HuH-7 (cell line): ENCODE measurements around the gene ASCL2.
"Not testable (repeated sequence)": the region's sequence is repeated elsewhere in the genome, so short reads cannot be mapped to it uniquely, and the experiment has no call there.

Experiments
- DNase-seq: peaks from one replicate; pipeline ENCODE4 v3.0.0; 2011; ENCODE audit warnings: low spot score

Gene ASCL2

DNA sequence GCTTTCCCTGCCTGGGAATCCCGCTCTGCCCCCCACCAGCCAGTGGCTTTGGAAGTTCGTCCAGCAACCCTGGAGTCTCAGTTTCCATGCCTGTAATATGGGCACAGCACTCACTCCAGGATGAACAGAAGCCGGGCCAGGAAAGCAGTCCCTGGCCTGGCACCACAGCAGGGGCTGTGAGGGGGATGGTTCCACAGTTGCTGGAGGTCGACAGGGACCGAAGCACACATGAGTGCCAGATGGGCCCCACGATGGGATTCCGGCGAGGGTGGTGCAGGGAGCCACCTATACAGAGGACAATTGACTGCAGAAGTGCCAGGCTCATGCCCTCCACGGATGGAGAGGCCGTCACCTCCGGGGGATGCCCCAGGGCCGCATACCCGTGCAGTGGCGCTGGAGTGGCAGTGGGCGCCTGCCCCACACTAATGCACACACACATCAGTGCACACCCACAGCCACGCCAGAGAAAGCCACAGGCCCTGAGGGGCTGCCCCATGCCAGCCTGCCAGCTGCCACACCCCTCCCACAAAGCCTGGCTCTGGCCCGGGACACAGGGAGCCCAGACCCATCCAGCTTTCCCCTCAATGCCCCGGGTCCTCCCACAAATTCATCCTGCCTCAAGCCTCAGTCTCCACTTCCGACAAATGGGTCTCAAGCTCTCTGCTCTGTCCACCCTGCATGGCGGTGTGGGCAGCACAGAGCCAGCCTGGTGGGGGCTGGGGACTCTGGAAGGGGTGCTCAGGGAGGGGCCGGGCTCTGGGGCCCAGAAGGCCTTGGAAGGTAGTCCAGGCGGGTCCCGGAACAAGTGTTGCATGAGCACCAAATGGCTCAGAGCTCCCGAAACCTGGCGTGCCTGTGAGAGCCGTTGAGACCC lies 9.7 kb downstream of the ASCL2 start:
- DNase-seq: no peak

DNA sequence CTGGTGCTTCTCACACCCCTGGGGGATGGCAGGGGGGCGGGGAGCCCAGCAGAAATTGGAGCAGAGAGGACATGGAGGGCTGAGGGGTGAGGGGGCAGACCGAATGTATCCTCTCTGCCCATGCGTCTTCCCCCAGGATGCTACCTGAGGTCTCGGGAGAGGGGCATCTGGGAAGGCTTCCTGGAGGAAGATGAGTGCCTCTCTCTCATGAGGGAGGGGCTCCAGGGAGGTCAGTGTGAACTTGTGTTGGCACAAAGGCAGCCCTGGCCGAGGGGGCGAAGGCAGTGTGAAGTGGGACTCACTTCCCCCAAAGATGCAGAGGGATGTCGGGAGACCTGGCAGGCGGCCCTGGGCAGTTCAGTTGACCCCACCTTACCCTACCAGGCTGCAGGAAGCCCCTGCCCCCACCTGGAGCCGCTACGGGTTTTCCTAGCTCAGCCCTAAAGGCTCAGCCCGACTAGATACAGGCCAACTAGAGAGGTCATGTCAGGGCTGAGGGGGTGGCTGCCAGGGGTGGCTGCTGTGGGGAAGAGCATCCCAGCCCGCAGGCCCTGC lies 10.4 kb downstream of the ASCL2 start:
- no peak for DNase-seq

DNA sequence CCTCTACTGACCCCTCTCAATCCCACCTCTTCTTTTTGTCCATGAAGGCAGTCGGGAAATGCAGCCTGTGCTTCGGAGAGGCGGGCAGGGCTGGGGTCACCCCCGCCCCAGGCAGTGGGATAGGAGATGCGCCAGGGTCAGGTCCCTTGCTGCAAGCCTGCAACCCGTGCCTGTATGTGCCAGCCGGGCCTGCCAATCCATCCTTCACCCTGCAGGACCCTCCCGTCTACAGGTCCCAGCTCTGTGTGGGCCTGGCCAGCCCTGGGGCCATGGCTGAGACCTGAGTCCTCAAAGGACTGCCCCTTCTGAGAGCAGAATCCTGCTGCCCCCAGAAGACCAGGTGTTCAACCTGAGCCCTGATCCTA lies 10.9 kb downstream of the ASCL2 start:
- no peak for DNase-seq

DNA sequence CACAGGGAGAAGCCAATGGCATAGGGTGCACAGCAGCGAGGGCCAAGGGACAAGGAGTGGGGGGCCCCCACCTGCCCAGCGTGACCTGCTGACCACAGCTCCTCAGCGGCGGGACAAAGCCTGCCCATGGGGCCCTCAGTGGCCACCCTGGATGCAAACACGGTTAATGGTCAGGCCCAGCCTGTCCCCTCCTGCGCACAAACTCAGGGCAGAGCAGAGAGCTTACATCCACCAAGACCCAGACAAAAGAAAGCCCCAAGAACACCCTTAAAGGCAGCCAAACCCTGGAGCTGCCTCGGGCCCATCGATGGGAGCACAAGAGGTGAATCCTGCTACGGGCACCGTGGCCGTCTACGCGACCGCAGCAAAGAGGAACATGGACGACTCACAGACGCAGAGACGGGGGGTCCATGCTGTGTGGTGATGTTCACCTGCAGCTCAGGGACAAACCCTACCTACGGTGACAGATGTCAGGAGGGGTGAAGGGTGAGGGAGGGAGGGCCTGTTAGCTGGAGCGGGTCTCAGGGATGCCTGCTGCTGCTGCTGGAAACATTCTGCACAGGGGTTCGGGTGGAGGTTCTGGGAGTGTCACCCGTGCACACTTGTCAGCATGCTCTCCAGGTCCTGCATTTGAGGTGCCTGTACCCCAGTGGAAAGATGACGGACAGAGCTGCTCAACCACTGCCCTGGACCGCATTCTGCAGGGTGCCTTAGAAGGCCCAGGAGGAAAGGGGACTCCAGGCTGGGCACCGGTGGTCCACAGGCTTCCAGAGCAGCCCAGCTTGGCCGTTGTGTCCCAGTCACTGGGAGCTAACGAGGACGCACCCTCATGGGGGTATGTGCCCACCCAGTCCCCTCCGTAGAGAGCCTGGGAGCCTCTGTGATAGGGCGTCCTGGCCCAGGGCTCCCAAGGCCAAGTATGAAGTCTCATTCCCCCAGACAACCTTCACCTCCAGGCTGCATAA lies 11.6 kb downstream of the ASCL2 start:
- no peak for DNase-seq

DNA sequence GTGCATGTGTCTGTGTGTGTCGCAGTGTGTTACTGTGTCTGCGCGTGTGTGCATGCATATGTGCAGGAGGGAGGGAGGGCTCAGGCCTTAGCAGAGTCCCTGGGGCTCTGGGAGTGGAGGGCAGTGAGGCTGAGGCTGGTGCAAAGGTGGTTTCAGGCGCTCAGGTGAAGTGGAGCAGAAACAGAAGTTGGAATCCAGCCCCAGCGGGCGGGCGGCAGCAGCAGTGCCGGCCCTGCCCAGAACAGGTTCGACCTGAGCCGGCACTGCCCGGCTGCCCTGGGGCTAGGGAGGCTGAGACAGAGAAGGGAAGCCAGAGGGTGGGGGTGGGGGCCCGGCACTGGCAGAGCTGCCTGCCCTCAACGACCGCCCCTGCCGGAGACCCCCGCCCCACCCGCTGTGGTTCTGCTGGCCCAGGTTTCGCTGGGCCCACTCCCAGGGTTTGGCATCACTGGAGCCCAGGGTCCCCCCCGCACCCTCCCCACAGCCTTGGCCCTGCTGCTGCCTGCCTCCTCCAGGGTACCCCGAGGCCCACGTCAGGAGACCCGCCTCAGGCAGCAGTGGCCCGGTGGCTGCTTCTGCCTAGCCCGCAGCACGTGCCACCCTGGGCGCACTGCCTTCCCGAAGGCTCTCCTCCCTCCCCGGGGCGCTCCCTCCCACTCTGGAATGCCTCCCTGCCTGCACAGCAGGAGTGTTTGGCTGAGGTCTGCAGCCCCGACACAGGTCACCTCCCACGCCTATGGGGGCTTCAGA lies 13.3 kb downstream of the ASCL2 start:
- DNase-seq: no peak

DNA sequence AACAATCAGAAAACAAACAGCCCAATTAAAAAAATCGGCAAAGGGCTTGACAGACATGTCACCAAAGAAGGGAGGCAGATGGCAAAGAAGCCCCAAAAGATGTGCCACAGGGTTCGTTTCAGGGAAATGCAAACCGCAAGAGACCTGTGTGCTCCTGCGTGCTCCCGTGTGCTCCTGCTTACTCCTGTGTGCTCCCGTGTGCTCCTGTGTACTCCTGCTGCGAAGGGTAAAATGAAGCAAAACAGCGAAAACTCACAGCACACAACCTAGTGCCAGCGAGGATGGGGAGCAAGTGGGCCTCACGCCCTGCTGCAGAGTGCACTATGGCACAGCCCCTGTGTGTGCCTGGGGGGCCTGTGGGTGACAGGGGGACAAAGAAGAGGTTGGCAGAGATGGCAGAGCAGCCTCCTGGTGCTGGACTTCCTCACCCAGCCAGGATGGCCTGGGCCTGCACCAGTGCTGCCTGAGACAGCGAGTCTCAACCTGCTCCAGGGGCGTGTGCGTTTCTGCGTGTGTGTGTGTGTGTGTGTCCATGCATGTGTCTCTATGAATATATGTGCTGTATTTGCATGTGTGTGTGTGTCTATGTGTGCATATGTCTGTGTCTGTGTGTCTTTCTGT lies 14.0 kb downstream of the ASCL2 start:
- DNase-seq: no peak

DNA sequence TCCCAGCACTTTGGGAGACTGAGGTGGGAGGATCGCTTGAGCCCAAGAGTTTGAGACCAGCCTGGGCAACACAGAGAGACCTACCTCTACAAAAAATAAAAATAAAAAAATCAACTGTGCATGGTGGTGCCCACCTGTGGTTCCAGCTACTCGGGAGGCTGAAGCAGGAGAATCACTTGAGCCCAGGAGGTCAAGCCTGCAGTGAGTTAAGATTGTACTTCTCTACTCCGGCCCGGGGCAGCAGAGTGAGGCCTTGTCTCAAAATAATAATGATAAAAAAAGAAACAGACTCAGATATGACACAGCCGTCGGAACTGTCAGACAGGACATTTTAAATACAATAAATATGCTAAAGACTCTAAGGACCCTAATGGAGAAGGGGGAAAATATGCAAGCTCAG lies 18.4 kb downstream of the ASCL2 start:
- no peak for DNase-seq

DNA sequence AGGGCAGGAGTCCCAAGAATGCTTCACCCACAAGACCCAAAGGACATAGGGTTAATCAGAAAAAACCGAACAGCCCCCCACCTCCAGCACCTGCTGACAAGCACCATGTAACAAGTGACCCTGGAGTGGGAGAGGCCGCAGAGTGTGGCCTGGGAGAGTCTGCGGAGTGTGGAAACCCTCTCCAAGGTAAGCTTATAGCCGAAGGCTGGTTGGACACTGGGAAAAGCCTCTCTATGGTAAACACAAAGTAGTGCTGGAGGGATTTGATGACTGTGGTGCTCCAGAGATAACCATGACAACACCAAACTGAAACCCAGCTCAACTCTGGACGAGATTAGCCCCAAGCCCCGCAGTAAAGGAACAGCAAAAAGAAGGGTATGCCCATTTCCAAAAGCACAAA lies 19.2 kb downstream of the ASCL2 start:
- DNase-seq: no peak

DNA sequence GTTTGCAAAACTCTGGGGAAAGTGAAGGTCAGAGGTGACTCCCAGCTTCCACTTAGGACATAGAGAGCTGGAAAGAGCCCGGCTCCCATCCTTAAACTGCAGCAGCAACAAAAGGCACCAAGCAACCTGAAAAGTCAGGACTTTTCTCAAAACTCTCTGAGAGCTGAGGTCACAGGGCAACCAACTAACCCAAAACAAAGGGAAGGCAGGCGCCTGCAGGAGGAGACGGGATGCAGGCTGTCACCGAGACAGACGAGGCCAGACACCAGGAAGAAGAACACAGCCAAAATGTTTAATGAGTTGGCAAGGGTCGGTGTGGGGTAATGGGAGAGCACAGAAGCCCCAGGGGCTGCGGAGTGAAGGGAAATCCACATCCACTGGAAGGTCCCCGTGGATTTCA lies 19.9 kb downstream of the ASCL2 start:
- no peak for DNase-seq

DNA sequence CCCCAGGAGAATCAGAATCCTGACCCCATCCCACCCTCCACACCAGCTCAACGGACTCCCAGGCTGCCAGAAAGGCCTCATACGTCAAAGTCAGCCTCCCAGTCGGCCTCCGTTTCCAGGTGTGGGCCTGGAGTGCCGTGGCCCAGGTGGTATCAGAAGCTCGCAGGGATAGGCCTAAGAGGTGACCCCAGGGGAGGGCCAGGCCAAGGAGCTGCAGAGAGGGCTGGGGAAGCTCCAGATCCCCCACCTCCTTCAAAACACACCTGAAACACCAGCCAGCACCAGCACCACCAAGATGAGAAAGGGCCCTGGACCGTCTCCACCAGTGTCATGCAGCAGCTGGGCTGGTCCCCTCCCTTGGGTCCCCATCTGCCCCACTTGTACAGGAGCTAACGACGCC lies 20.3 kb downstream of the ASCL2 start:
- DNase-seq: no peak

DNA sequence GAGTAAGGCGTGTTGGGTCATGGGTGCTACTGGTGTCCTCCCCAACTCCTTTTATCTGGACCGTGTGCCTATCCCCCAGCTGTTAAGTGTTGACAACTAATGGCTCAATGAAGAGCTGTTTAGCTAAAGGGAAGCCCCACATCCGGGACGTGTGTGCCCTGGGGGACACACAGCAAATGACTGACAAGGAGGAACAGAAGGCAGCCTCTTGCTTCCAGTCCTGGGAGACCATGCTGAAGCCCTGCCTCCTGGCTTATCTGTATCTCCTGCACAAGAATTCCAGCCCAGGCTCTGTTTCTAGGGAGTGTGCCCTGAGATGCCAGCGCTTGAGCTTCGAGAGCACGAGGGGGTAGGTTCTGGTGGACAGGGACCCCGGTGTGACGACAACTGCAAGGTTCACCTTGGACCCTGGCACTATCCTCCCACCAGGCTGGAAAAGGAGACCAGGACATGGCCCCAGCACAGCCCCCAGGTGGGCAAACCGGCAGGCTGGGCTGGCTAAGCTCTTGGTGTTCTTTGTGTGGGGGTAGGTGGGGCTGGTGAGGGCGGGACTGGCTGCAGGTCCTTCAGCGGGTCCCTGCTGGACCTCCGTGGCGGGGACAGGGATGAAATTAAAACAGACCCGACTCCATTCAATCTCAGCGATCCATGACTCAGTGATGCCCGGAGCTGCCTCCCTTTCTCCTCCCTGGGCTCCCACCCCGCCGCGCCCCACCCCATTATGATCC lies 21.0 kb downstream of the ASCL2 start:
- DNase-seq: no peak

DNA sequence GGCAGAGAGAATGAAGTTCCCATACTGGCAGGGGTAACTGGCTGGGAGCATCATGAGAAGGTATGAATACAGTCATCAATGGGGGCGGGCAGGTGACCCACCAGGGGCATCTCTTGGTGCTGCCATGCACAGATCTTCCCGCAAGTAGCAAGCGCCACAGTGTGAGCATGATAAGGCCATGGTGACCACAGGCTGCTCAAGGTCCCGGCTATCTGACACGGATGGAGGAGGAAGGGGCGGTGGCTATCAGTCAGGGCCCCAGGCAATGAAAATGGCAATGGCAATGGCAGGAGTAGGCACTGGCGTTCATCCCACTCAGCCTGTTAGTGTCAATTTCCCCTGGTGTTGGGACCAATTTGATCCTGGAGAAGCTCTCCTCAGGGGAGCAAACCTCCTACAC lies 21.6 kb downstream of the ASCL2 start:
- no peak for DNase-seq

DNA sequence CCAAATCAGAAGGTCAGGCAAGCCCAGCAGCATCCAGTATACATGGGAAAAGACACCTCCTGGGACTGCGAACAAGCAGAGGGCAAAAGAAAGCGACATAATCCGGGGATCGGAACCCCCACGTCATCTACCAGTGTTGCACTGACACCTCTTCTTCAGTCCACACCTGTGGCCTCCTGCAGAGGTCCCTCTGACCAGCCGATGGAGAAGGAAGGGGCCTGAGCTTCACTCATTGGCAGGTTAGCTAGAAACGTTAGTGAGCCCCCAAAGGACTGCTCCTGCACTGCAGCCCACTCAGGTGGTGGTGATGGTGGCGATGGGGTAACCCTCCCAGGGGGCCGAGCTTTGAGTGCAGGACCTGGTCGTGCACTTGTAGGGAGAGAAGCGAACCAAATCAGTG lies 22.1 kb downstream of the ASCL2 start:
- DNase-seq: no peak

DNA sequence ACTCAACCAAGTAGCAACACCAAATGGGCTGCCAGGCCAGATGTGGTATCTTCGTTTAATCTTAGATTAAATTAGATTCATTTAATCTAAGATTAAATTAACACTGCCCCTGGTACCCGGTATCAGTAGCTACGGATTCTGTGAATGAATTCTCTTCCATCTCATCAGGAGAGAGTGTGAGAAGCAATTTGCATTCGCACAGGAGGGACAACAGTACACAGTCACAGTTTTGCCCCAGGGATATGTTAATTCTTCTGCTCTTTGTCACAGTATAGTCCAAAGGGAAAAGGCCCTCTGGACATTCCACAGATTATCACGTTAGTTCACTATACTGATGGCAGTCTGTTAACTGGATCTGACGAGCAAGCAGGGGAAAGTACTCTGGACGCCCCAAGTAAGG lies 22.9 kb downstream of the ASCL2 start:
- no peak for DNase-seq

DNA sequence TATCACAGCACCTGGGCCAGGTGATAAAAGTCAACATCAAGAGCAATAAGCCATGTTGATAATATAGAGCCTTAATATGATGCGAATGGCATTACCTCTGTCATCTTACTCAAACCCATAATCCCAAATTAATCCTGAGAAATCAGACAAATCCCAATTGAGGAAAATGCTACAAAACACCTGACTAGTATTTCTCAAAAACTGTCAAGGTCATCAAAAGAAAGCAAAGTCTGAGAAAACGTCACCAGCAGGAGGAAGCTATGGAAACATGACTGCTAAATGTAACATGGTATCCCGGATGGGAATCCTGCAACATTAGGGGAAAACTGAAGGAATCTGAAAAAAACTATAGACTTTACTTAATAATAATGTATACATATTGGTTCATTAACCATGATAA lies 29.6 kb downstream of the ASCL2 start:
- no peak for DNase-seq

DNA sequence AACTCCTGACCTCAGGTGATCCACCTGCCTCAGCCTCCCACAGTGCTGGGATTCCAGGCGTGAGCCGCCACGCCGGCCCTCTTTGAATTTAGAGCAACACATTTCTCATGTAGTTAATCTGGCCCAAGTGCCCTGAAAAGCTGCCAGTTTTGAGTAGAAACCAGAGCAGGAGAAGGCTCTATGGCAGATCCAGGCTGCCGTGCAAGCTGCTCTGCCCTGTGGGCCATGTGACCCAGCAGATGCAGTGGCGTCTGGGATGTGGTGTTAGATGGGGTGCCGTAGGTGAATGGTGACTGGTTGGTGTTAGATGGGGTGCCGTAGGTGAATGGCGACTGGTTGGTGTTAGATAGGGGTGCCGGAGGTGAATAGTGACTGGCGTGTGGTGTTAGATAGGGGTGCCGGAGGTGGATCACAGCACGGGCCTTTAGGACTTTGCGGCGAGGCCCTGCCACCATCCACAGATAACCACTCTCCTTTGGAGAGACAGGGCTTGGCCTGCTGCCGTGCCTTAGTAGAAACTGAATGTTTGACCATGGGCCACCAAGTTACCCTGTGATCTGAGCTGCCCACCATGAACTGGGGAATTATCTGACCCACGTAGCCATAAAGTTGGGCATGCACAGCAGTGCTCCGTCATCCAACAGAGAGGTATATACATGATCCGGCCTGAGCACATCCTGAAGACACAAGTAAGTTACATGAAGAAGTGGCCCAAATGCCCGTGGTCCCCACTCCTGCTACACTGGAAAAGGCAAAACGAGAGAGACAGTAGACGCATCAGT lies 32.7 kb downstream of the ASCL2 start:
- DNase-seq: no peak

DNA sequence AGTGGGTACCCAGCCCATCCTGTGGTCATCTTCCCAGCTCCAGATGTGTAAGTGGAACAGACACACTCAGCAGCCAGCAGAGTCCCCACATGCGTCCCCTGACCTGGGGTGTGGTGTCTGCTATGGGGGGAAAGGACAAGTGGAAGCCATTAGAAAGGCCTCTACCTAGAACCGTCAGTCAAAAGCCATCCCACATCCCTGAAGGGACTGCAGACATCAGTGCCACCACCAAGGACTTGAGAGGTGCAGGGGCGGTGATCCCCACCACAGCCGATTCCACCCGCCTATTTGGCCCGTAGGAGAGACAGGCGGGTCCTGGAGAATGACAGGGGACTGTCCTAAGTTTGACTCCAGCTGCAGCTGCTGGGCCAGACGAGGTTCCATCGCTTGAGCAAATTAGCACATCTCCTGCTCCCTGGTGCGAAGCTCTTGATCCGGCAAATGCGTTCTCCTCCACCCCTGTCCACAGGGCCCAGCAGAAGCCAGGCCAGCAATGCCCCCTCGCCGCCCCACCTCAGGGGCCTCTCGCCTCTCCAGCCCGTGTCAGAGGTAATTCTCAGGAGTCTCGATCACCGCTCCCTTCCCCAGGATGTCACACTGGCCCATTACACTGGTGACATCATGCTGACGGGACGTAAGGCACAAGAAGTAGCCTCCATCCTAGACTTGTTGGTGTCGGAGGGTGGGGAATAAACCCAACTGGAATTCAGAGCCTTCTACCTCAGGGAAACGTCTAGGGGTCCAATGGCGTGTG lies 33.8 kb downstream of the ASCL2 start:
- DNase-seq: not testable (repeated sequence)

DNA sequence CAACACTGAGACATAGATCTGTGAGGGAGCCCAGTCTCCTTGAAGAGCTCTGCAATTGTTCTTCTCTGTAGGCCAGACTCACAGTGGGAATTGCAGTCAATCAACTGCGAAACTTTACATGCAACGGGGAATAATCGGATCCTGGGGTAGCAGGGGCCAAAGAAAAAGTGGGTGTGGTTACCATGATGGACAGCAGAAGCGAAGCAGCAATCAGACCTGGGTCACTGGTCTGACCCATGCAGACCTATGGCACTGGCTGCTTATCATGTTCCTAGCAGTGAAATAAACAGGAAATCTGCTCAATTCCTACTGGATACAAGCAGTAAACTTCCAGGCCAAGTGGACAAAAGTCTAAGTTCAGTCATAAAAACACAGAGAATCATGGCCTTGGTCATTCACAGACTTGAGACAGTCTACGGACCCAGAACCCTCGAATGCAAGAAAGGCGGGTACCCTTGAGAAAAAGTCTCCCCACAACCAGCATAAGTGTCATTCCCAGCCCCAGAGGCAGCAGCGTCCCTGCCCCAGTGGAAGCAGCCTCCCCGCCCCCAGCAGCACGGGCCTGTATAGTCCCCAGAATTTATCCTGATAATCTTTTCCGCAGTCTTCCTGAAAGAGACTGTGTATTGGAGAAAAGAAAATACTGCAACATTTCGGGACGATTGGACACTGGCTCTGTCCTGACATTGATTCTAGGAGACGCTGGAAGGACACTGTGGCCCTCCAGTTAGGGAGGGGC lies 34.6 kb downstream of the ASCL2 start:
- DNase-seq: no peak

DNA sequence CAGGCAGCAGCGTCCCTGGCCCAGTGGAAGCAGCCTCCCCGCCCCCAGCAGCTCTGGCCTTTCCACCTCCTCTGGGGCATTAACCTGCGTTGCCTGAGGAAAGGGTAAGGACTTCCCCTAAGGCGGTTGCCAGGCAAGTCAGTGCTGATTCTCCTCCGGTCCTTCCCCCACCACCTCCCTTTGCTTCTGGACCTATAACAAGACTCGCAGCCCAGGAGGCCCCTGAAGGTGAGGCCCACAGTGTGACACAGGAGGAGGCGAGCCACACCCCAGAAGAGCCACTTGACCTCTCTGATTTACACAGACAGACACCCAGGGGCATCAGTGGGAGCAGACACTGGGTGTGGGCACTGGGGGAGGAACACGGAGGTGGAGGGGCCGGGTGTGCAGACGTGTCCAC lies 35.4 kb downstream of the ASCL2 start:
- no peak for DNase-seq
